Right atrium auricular region (tissue), 2 donors: ENCODE results near the gene ME3. TPM values are rescaled to one million over a fixed set of nuclear protein-coding genes. Genes with fewer than 3 reads are reported as not detected.

Source experiments
- DNase-seq: peaks from one replicate; pipeline ENCODE4 v3.0.0-alpha.2; 2019; ENCODE audit warnings: low spot score
- H3K27ac ChIP-seq, 2 donors: fragments of 200-600 bp; sonication (generic); 1 replicate in 1 of 2; 2 replicates in 1 of 2; pipeline ENCODE4 v1.5.1; 2016 to 2019
- H3K27me3 ChIP-seq, 2 donors: fragments of 200-600 bp; sonication (generic); one replicate each; pipeline versions ENCODE4 v1.5.1 to v1.6.0; 2017 to 2019
- H3K36me3 ChIP-seq: fragments of 200-600 bp; sonication (generic); one replicate; pipeline ENCODE4 v1.5.1; 2016
- H3K4me1 ChIP-seq, 2 donors: fragments of 200-600 bp; sonication (generic); one replicate each; pipeline versions ENCODE4 v1.5.1 to v1.6.0; 2017 to 2019
- H3K4me3 ChIP-seq, 2 donors: fragments of 200-600 bp; sonication (generic); 1 replicate in 1 of 2; 2 replicates in 1 of 2; pipeline ENCODE4 v1.5.1; 2017 to 2019; ENCODE audit warnings: mild to moderate bottlenecking in 1 of 2, moderate library complexity in 1 of 2
- H3K9me3 ChIP-seq, 2 donors: fragments of 200-600 bp; sonication (generic); one replicate each; pipeline ENCODE4 v1.5.1; 2019
- CTCF ChIP-seq, 2 donors: fragments of 200-600 bp; sonication (generic); IDR thresholded peaks; one replicate each; pipeline ENCODE4 v1.5.1; 2019; ENCODE audit warnings: antibody characterized with exemption in 2 of 2
- total RNA-seq, 2 donors: library from RNA; depleted of rRNA; stranded (reverse); fragments of >200 nt; gene quantifications; one replicate each; pipeline ENCODE4 v1.1.0, GENCODE V29; 2016

The ME3 gene
- total RNA-seq, 2 donors from 2014 or later: 20.5 to 33.1 TPM

- no peaks in the 10 kb centered on the region for H3K4me1 ChIP-seq
- H3K36me3 ChIP-seq: no peaks in the 10 kb centered on the region
- H3K27me3 ChIP-seq: no peaks in the 10 kb centered on the region
- no peak for TF ChIP-seq CTCF (IDR thresholded peaks at IDR 0.05)
- H3K9me3 ChIP-seq: peaks cover 0 to 15% of the 10 kb centered on the region in 2 donors
- H3K4me3 ChIP-seq: no peak overlapping the region
- no peak overlapping the region for H3K27ac ChIP-seq
- DNase-seq: no peak
Measured at GRCh38 chr11:86718521-86718920, 46.1 kb upstream of the ME3 start.

DNA sequence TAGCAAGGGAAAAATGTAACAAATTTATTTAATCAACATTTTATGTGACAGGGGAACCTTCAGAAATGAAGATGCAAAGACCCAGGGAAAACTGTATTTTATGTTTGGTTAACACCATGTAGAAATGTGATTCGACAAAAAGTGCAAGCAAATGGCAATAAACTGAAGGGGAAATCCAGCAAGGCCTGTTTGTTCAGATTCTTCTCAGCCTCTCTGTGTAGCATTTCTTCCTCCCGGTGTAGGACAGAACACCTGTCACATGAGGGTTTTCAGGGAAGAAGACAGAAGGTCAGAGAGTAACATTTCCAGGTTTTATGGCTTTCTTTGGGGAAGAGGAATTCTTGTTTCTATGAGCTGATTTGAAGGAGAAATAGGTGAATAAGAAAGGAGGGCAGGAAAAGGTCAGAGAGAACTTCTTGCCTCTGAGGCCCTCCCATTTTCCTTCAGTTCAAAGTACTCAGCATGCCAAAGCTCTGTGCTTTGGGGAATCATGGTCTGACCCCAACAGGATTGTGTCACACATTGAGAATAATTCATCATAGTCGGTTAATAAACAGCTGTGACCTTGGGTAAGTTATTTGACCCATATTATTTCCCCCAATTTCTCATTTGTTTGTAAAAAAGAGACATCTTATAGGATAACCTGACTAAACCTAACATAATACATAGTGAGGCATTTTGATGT lies 45.5 kb upstream of the ME3 start:
- no peak for DNase-seq
- no peaks in the 10 kb centered on the region for H3K36me3 ChIP-seq
- no peak overlapping the region for H3K27ac ChIP-seq
- peaks cover 0 to 11% of the 10 kb centered on the region in 2 donors for H3K9me3 ChIP-seq
- H3K4me1 ChIP-seq: no peaks in the 10 kb centered on the region
- TF ChIP-seq CTCF (IDR thresholded peaks at IDR 0.05): no peak
- no peaks in the 10 kb centered on the region for H3K27me3 ChIP-seq
- H3K4me3 ChIP-seq: no peak overlapping the region

- Histone ChIP-seq H3K27me3 (no peaks in the 10 kb centered on the region), H3K36me3 (no peaks in the 10 kb centered on the region), H3K4me3 (no peak overlapping the region), H3K9me3 (no peaks in the 10 kb centered on the region), H3K27ac (no peak overlapping the region), H3K4me1 (no peaks in the 10 kb centered on the region)
- no peak for TF ChIP-seq CTCF (IDR thresholded peaks at IDR 0.05)
- DNase-seq: no peak
Measured at GRCh38 chr11:86715611-86716010, 43.2 kb upstream of the ME3 start.

- Histone ChIP-seq H3K9me3 (peaks cover 0 to 4% of the 10 kb centered on the region in 2 donors), H3K4me3 (no peak overlapping the region), H3K36me3 (no peaks in the 10 kb centered on the region), H3K4me1 (no peaks in the 10 kb centered on the region), H3K27ac (no peak overlapping the region), H3K27me3 (no peaks in the 10 kb centered on the region)
- no peak for DNase-seq
- TF ChIP-seq CTCF (IDR thresholded peaks at IDR 0.05): no peak
Measured at GRCh38 chr11:86713552-86713951, 41.1 kb upstream of the ME3 start.

DNA sequence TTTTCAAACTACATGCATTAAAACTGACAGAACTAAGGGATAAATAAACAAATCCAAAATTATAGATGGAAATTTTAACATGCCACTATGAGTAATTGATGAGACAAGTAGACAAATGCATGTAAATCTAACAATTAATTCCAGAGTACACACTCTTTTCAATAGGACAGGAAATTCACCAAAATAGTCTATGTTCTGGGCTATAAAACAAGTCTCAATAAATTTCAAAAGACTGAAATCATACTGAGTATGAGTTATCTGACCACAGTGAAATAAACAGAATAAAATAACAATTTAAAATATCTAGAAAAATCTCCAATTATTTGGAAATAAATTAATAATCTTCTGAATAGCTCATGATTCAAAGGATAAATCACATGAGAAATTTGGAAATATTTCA lies 38.5 kb upstream of the ME3 start:
- H3K36me3 ChIP-seq: no peaks in the 10 kb centered on the region
- no peaks in the 10 kb centered on the region for H3K27me3 ChIP-seq
- peaks cover 0 to 4% of the 10 kb centered on the region in 2 donors for H3K9me3 ChIP-seq
- H3K4me3 ChIP-seq: no peak overlapping the region
- DNase-seq: no peak
- H3K4me1 ChIP-seq: no peaks in the 10 kb centered on the region
- no peak overlapping the region for H3K27ac ChIP-seq
- TF ChIP-seq CTCF (IDR thresholded peaks at IDR 0.05): no peak

GRCh38 chr11:86708669-86709068 lies 36.3 kb upstream of the ME3 start:
- no peak for TF ChIP-seq CTCF (IDR thresholded peaks at IDR 0.05)
- no peaks in the 10 kb centered on the region for H3K27me3 ChIP-seq
- H3K9me3 ChIP-seq: peaks cover 0 to 4% of the 10 kb centered on the region in 2 donors
- no peak for DNase-seq
- no peaks in the 10 kb centered on the region for H3K4me1 ChIP-seq
- H3K36me3 ChIP-seq: no peaks in the 10 kb centered on the region
- no peak overlapping the region for H3K27ac ChIP-seq
- H3K4me3 ChIP-seq: no peak overlapping the region
